NCI-H146 treated with DMSO at 0.1 percent for 48 hours (cell line): ENCODE measurements around the gene CCND1.
A peak's percentile ranks its signal among the peaks of the same experiment; 100 is the strongest.
"Not testable (repeated sequence)": the region's sequence is repeated elsewhere in the genome, so short reads cannot be mapped to it uniquely, and the experiment has no call there.

Experiments
- DNase-seq: peaks from one replicate; lab custom pipeline; 2025; ENCODE audit not compliant: unreplicated experiment; lab: John Stamatoyannopoulos, UW

Gene CCND1

DNA sequence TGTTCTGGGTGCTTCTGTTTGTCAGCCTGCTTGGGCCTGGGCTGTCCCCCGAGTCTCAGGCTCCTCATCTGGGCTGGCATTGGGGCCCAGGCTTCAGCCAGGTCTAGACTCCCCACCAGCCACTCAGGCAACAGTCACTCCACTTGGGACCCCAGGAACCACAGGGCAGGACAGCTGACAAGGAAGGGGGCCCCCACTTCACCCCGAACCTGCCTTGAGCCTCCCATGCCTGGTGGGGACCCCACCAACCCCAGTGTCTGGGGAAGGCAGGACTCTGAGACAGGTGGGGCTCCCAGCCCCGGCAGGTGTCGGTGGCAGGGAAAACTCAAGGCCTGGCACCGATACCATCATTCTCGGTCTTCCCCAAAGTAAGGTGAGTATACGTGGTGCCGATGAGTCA lies 45.9 kb downstream of the CCND1 start:
- DNase-seq, result no peak

DNA sequence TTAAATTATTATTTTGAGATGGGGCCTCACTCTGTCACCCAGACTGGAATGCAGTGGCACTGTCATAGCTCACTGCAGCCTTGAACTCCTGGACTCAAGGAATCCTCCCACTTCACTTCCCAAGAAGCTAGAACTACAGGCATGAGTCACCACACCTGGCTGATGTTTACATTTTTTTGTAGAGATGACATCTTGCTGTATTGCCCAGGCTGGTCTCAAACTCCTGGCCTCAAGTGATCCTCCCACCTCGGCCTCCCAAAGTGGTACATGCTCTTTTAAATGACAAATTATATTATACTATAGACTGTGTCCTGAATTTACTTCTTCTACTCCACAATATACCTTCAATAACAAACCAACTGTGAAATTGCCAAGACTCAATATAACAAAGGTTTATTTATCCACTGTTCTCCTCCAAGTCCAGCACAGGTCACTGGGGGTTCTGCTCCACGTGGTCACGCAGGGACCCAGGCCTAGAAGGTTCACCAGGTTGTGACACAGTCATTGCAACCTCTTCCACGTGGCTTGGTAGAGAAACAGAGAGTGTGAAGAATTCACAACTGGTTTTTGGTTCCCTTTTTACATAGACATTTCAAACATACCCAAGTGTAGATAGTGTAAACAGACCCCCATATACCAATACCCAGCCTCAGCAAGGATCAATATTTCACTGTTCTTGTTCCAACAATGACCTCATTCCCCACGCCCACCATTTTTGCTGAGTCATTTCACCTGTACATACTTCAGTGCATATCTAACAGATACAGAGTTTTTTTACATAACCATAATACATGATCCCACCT lies 47.2 kb downstream of the CCND1 start:
- not testable (repeated sequence) for DNase-seq

DNA sequence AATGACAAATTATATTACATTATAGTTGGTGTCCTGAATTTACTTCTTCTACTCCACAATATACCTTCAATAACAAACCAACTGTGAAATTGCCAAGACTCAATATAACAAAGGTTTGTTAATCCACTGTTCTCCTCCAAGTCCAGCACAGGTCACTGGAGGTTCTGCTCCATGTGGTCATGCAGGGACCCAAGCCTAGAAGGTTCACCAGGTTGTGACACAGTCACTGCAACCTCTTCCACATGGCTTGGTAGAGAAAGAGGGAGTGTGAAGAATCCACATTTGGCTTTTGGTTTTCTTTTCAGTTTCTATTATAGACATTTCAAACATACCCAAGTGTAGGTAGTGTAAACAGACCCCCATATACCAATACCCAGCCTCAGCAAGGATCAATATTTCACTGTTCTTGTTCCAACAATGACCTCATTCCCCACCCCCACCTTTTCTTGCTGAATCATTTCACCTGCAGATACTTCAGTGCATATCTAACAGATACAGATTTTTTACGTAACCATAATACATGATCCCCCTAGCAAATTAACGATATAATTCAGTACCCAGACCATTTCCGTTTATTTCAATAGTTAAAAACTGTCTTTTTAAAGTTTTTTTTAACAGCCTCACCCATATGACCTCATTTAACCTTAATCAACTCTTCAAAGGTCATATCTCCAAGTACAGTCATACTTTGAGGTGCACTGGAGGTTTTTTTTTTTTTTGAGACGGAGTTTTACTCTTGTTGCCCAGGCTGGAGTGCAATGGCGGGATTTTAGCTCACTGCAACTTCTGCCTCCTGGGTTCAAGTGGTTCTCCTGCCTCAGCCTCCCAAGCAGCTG lies 48.7 kb downstream of the CCND1 start:
- DNase-seq, result no peak

DNA sequence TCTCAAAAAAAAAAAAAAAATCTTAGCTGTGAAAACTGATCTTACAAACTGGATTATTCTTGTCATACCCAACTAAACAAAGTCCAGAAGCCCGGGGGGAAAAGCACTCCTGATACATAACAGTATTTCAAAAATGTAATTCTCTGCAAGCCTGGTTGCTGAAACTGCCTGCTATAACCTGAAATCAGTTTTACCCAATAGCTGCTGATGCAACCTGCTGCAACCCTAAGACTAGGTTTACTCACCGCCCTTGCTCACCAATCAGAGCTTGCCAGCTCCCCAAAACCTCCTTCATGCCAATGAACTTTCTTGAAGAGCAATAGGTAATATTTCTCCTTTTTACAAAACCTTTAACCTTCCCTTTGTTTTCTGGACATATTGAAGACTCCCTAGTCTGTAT lies 50.5 kb downstream of the CCND1 start:
- no peak for DNase-seq

DNA sequence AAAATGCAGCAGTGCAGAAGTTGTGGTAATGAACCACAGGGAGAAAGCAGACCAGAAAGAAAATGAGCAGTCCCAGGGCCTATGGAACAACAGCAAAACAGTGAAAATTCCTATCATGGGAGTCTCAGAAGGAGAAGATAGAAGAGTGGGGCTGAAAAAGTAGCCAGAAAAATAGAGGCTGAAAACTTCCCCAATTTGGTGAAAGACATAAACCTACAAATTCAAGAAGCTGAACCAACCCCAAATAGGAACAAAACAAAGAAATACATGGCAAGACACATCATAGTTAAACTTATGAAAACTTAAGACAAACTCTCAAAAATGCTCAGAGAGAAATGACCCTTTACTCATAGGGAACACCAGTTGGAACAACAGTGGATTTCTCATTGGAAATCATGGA lies 51.5 kb downstream of the CCND1 start:
- no peak for DNase-seq

DNA sequence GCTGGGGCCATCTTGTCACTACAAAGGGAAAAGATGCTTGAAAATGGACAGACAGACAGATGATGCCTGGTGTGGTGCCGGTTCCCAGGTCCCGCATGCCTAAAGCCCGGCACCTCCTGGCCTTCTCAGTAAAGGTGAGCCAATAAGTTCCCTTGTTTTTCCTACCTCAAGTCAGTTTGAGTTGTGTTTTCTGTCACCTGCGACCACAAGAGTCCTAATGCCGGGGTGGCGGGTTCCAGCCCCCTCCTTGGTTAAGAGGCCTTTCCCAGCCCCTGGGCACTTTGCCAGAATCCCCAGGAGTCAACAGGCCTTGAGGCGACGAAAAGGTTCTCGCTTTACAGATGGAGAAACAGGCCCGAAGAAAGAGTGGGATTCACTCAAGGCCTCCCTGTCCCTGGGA lies 53.8 kb downstream of the CCND1 start:
- no peak for DNase-seq

DNA sequence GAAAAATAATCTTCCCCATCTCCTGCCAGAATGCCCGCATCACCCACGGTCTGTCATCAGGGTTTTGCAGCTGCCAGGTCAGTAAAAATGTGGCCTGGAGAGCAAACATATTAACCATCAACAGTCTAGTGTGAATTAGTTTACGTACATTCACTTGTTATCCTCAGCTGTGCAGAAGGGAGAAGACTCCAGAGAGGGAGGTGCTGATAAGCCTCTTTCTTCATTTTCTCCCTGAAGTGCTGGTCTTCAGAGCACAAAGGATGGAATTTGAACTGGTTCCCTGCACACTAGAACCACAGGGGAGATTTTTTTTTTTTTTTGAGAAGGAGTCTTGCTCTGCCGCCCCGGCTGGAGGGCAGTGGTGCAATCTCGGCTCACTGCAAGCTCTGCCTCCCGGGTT lies 54.6 kb downstream of the CCND1 start:
- no peak for DNase-seq

DNA sequence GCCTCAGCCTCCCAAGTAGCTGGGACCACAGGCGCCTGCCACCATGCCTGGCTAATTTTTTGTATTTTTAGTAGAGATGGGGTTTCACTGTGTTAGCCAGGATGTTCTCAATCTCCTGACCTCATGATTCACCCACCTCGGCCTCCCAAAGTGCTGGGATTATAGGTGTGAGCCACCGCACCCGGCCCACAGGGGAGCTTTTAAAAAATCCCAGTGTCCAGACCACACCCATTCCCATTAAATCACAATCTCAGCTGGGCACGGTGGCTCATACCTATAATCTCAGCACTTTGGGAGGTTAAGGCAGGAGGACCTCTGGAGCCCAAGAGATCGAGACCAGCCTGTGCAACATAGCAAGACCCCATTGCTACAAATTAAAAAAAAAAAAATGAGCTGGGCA lies 55.0 kb downstream of the CCND1 start:
- DNase-seq, result not testable (repeated sequence)

DNA sequence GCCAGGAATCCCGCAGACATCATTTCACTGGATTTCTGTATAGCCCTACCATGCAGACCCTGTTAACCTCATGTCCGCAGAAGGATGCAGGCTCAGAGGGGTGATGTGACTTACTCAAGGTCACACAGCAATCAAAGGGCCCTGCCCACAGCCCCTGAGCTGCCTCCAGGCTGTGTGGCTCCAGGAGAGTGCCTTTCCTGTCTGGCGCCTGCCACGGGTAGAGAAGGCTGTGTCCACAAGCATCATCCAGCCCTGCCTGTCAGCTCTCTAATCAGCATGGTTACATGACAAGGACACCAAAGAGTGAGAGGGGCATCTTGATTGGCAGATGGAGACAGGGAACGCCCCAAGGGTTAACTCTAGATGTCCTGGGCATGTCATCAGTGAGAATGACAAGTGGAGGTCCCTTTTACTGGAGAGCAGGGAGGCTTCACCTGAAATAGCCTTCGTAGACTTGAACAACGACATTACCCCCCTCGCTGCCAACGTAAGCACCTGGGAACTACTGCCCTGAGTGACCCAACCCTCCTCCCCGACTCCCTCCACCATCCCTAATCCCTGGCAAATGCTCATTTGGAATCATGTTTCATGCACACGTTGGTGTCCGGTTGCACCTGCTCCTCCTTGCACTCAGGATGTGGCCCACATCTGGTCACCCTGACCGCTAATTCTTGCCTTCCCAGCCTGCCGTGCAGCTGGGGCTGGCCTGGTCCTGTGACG lies 56.0 kb downstream of the CCND1 start:
- DNase-seq, result no peak

DNA sequence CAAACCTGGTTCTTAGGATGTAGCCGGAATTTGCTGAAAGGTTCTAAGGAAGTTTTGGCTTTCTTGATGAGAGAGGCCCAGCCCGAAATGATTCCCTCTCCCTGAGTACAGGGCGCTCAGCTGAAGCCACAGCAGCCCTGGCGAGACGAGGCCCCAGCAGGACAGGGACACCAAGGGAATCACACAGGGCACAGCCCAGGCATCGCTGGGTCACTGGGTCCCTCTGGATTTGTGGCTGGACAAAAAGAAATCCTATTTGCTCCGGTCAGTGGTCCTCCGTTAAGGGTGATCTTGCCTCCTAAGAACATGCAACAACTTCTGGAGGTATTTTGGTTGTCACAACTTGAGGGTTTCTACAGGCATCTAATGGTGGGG lies 56.5 kb downstream of the CCND1 start:
- no peak for DNase-seq

DNA sequence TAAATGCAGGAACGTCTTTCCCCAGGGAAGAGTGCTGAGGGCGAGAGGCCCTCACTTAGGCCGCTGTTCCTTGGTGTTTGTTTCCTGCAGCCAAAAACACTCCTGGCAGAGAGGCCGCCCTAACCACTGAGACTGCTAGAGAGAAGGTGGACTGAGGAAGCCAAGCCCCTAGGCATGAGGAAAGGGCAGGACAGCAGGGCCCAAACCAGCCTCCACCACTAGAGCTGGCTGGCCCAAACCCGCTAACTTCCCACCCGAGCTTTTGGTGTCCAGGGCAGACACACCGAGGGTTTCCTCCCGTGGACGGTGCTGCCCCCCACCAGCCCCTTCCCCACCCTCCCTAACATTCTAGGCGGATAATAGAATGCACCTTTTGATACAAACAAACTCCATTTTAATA lies 56.9 kb downstream of the CCND1 start:
- no peak for DNase-seq

DNA sequence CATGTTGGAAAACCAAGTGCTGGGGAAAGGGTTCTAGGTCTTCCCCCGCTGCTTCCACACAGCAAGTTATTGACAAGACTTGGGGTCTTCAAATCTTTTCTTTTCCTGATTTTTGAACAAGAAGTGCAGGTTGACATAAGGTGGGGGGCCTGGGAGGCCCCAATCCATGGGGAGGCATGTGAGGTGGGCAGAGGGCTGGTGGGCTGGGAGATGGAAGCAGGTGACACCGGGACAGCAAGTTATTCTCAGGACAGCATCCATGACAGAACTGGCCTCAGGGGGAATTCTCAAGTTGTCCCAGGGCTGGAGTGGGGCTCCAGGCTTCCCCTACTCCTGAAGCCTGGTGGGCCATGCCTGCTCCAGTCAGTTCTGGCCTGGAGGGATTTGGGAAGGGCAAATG lies 57.4 kb downstream of the CCND1 start:
- DNase-seq, result no peak

DNA sequence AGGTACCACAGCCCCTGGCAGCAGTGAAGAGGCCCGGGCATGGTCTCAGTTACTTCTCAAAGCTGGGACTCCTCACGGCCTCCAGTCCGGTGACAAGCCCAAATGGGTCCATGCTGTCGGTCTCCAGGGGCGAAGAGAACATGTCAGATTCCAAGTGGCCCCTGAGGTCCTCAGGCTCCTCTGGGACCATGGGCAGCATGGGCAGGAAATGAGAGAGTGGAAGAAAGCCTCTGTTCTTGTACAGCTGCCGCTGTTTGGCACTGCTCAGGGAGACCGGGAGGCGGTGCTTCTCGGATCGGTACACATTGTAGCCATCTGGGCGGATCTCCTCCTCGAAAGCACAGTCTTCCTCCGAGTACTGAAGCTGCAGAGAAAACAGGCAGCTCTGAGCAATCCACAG lies 58.3 kb downstream of the CCND1 start:
- DNase-seq, result no peak

DNA sequence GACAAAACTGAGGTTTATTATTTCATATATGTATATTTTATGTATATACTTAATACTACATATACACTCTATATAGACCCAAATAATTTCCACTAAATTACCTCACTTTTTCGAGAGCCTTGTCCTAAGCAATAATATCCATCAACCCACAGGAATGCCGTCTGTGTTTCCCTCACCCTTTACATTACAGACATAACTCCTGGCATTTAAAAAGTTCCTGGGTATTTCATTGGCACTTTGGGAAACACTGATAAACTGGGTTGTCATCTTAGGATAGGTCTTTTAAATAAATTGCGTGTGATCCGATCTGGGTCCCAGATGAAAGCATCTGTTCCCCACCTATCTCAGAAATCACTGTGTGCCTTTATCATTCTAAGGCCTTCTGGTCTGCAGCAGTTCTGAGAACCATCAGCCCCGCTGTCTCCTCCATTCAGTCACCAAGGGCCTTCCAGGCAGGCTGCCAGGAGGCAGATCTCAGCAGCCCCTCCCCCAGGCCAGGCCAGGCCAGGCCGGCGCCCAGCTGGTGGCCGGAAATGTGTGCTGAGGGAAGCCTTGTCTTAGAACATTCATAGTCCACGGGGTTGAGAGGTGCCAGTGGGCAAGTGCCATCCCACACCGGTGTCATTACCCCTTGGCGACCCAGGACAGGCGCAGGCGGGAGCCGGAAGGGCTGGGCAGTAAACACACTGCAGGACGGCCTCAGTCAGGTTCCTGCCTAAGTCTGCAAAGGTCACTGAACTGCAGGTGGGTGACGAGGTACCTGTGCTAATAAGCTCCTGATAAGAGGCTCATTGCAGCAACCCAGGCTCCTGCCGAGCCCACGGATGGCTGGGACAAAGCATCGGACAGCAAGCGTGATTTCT lies 59.6 kb downstream of the CCND1 start:
- DNase-seq, result peak; percentile 70

DNA sequence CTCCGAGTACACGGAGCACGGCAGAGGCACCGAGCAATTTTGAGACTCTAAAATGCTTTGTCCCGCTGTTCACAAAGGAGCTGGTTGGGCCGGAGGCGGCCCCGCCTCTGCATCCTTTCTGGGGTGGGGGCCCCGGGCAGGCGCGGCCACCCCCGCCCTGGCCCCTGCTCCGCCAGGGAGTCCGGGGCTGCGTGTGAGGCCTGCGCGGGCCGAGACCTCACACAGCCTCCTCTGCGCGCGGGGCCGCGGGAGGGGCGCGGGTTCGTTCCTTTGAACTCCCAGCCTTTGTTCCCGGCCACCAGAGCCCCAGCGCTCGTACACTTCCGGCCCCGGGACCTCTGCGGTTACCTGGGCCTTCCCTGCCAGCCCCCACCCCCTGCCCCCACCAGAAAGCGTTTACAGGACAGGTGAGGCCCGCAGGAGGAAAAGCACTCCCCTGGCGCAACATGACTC lies 61.3 kb downstream of the CCND1 start:
- no peak for DNase-seq

DNA sequence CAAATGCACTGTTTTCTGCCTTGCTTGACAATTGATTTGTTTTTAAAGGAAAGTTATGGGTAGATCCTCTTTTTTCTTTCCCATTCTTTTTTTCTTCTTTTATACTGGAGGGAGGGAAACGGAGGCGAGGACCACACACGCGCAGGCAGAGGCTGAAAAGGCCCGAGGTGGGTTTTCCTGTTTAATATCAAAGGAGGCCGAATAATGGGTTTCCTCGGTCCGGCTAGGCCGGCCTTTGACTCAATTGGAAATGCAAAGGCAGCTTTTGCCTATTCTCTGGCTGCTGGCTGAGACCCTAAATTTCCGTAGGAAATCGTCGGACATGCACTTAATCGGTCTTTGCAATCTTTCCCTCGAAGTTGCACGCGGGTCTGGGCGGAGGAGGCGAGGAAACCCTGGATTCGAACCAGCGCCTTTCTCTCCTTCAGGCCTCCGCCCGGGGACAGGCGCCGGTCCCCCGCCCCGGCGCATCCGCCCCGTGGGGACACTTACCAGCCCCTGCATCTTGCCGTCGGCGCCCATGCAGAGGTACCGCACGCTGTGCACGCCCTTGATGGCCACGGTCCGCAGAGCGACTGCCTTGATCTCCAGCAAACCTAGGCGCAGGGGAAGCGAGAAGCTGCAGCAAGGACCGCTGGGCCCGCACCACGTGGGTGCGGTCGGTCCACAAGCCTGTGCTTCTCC lies 62.0 kb downstream of the CCND1 start:
- no peak for DNase-seq

DNA sequence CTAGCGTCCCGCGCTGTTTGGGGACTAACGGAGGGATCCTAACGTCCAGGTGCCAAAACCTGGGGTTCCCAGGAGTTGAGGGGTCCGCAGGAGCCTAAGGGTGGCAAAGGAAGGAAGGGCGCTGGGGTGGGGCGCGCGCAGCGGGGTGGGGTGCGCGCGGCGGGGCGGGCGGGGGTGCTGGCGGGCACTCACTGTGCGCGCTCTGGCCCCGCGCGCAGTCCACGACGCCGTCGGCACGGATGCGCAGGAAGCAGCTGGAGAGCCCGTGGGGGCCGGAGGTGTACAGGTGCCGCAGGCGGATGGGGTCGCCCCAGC lies 62.5 kb downstream of the CCND1 start:
- DNase-seq, result no peak
